ENCODE data around the gene DGKB. TPM values are rescaled to one million over a fixed set of nuclear protein-coding genes. Genes with fewer than 3 reads are reported as not detected.

The DGKB gene
- total RNA-seq, 1 experiment from 2014 or later: not detected

GRCh38 chr7:14385074-14385473 is 517.5 kb downstream of the DGKB start:
- Mint-ChIP-seq H3K27me3 (ENCODE audit: insufficient read depth, unreplicated experiment) (no peaks in the 10 kb centered on the region), H3K9me3 (ENCODE audit: unreplicated experiment) (no peaks in the 10 kb centered on the region), H3K4me3 (ENCODE audit: unreplicated experiment) (no peak overlapping the region), H3K4me1 (ENCODE audit: insufficient read depth, unreplicated experiment) (peaks cover 21% of the 10 kb centered on the region), H3K36me3 (ENCODE audit: insufficient read depth, unreplicated experiment) (no peaks in the 10 kb centered on the region), H3K27ac (ENCODE audit: low read depth, unreplicated experiment) (no peak overlapping the region)
- intact Hi-C loops (cut with micrococcal nuclease): no loop called here
- no TSS peak for BruUV-seq (replicated peaks)
- DNase-seq (ENCODE audit: unreplicated experiment): no peak
- ChIA-PET CTCF (interaction anchor here (0.6 kb wide), 1 partner anchor 663 kb away, joined by 3 read pairs; no protein-coding TSS in a partner anchor), POLR2A (no interaction called here)
- no peak for TF ChIP-seq CTCF (IDR thresholded peaks at IDR 0.05; ENCODE audit: unreplicated experiment)

DNA sequence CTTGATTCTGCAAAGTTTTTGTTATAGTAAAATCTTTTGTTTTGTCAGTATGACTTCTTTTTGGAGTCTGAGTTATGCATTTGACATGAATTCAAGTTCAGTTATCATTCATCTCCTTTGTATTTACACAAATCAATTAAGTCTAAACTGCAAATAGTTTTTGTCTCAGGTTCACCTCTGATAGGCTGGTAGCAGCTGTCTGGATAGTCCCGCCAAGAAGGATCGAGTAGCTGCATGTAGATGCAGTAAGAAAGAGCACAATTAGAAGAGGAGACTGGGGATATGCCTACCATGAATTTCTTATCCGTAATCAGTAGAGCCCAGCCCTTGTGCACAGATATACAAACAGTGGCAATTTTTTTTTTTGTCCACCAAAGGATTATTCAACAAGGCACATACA is 520.6 kb downstream of the DGKB start:
- no peaks in the 10 kb centered on the region for H3K36me3 Mint-ChIP-seq (ENCODE audit: insufficient read depth, unreplicated experiment)
- no peak for DNase-seq (ENCODE audit: unreplicated experiment)
- TF ChIP-seq CTCF (IDR thresholded peaks at IDR 0.05; ENCODE audit: unreplicated experiment): no peak
- no peaks in the 10 kb centered on the region for H3K27me3 Mint-ChIP-seq (ENCODE audit: insufficient read depth, unreplicated experiment)
- peak overlapping the region; percentile 67 for H3K27ac Mint-ChIP-seq (ENCODE audit: low read depth, unreplicated experiment)
- H3K4me3 Mint-ChIP-seq (ENCODE audit: unreplicated experiment): no peak overlapping the region
- POLR2A ChIA-PET: no interaction called here
- no TSS peak for BruUV-seq (replicated peaks)
- H3K9me3 Mint-ChIP-seq (ENCODE audit: unreplicated experiment): no peaks in the 10 kb centered on the region
- H3K4me1 Mint-ChIP-seq (ENCODE audit: insufficient read depth, unreplicated experiment): peaks cover 21% of the 10 kb centered on the region
- CTCF ChIA-PET: interaction anchor here (0.6 kb wide), 2 partner anchors 77 to 577 kb away, joined by 3 read pairs; no protein-coding TSS in a partner anchor
- intact Hi-C loops (cut with micrococcal nuclease): no loop called here

DNA sequence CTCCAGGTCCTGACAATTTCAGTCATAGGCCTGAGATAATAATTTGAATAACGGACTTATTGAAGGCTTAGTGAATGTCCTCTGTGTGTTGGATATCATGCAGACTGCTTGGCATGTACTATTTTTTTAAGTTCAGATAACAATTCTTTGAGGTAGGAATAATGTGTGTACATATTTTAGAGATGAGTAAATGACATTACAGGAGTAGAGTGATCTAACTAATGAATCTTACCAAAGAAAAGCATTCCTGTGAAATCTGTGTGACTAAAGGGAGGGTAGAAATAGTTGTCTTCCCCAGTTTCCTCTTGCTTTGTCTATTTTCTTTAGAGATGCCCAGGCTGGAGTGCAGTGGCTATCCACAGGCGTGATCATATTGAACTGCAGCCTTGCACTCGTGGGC is 521.2 kb downstream of the DGKB start:
- H3K4me1 Mint-ChIP-seq (ENCODE audit: insufficient read depth, unreplicated experiment): peaks cover 17% of the 10 kb centered on the region
- H3K4me3 Mint-ChIP-seq (ENCODE audit: unreplicated experiment): no peak overlapping the region
- DNase-seq (ENCODE audit: unreplicated experiment): peak; percentile 11
- H3K36me3 Mint-ChIP-seq (ENCODE audit: insufficient read depth, unreplicated experiment): no peaks in the 10 kb centered on the region
- BruUV-seq (replicated peaks): no TSS peak
- H3K9me3 Mint-ChIP-seq (ENCODE audit: unreplicated experiment): no peaks in the 10 kb centered on the region
- H3K27ac Mint-ChIP-seq (ENCODE audit: low read depth, unreplicated experiment): peak overlapping the region; percentile 67
- POLR2A ChIA-PET: no interaction called here
- no peak for TF ChIP-seq CTCF (IDR thresholded peaks at IDR 0.05; ENCODE audit: unreplicated experiment)
- H3K27me3 Mint-ChIP-seq (ENCODE audit: insufficient read depth, unreplicated experiment): no peaks in the 10 kb centered on the region
- intact Hi-C loops (cut with micrococcal nuclease): no loop called here
- CTCF ChIA-PET: interaction anchor here (0.5 to 0.6 kb wide), 2 partner anchors 174 to 578 kb away, joined by 3 read pairs; no protein-coding TSS in a partner anchor

DNA sequence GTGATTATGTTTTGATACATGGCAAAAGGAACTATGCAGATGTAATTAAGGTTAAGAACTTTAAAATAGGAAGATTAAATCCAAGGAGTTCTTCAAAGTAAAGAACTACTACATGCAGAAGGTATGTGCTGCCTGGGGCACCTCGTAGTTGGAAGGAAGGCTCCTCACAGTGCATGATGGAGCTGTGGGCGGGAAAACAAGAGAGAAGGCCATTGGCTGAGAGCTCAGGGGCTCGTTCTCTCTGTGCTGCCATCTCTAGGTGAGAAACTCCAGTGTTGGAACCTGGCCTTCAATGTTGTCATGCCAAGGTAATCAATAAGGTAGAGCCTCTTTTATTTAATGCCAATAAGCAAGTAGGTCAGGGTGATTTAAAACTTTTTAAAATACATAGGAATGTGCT is 521.7 kb downstream of the DGKB start:
- no peak for DNase-seq (ENCODE audit: unreplicated experiment)
- intact Hi-C loops (cut with micrococcal nuclease): no loop called here
- Mint-ChIP-seq H3K4me1 (ENCODE audit: insufficient read depth, unreplicated experiment) (peaks cover 14% of the 10 kb centered on the region), H3K36me3 (ENCODE audit: insufficient read depth, unreplicated experiment) (no peaks in the 10 kb centered on the region), H3K9me3 (ENCODE audit: unreplicated experiment) (no peaks in the 10 kb centered on the region), H3K27me3 (ENCODE audit: insufficient read depth, unreplicated experiment) (no peaks in the 10 kb centered on the region), H3K4me3 (ENCODE audit: unreplicated experiment) (no peak overlapping the region), H3K27ac (ENCODE audit: low read depth, unreplicated experiment) (no peak overlapping the region)
- BruUV-seq (replicated peaks): no TSS peak
- CTCF ChIA-PET: interaction anchor here (0.5 kb wide), 1 partner anchor 173 kb away, joined by 3 read pairs; no protein-coding TSS in a partner anchor
- no peak for TF ChIP-seq CTCF (IDR thresholded peaks at IDR 0.05; ENCODE audit: unreplicated experiment)
- POLR2A ChIA-PET: no interaction called here

All from MCF 10A (cell line).